Measurements from ENCODE around the gene TLR7. TPM values are rescaled to one million over a fixed set of nuclear protein-coding genes. Genes with fewer than 3 reads are reported as not detected.

Gene TLR7
- total RNA-seq, 1 donor from 2014 or later: not detected

- DNase-seq (ENCODE audit: low read depth, low spot score): no peak
Observed at GRCh38 chrX:12929701-12930100, 62.8 kb downstream of the TLR7 start.

- no peak for DNase-seq (ENCODE audit: low read depth, low spot score)
Observed at GRCh38 chrX:12930150-12930549, 63.3 kb downstream of the TLR7 start.

- DNase-seq (ENCODE audit: low read depth, low spot score): no peak
Observed at GRCh38 chrX:12932244-12932643, 65.4 kb downstream of the TLR7 start.

GRCh38 chrX:12934850-12935249 lies 68.0 kb downstream of the TLR7 start:
- DNase-seq (ENCODE audit: low read depth, low spot score): no peak

GRCh38 chrX:12936947-12937346 lies 70.1 kb downstream of the TLR7 start:
- DNase-seq (ENCODE audit: low read depth, low spot score): no peak

Other genes starting within 250 kb of the TLR7 start
- 37.6 and 39.7 TPM in 2 replicates for gene PRPS2, start 75.7 kb upstream of the TLR7 start, total RNA-seq
- not detected in 2 replicates for gene TLR8, start 39.5 kb downstream of the TLR7 start, total RNA-seq
- 8,193 and 23,950 TPM in 2 replicates for gene TMSB4X, start 108.0 kb downstream of the TLR7 start, total RNA-seq
- gene FAM9C, start 177.5 kb downstream of the TLR7 start, total RNA-seq: not detected in 2 replicates